Panc1 (cell line): Measurements from ENCODE around the gene POLRMT. TPM values are rescaled to one million over a fixed set of nuclear protein-coding genes. Genes with fewer than 3 reads are reported as not detected.

Source experiments
- ATAC-seq: fragments of 200-7000 bp; cut with Tn5 transposase; 2 replicates; pipeline ENCODE4 v1.9.1; 2020; ENCODE audit warnings: mild to moderate bottlenecking, moderate library complexity
- BruUV-seq: library from RNA; stranded (reverse); fragments of 400-500 nt; replicated peaks from 2 replicates; lab custom pipeline; 2021; lab: Mats Ljungman, UMichigan
- CTCF ChIA-PET: fragments of 300-600 bp; sonication (Branson Sonifier 250); formaldehyde crosslinking; loops from one replicate; lab custom pipeline; 2022; ENCODE audit warnings: antibody characterized with exemption; lab: Charles Lee
- POLR2A ChIA-PET: fragments of 300-600 bp; sonication (Branson Sonifier 250); formaldehyde crosslinking; loops from one replicate; lab custom pipeline; 2022; ENCODE audit warnings: antibody characterized with exemption; lab: Charles Lee
- DNase-seq: peaks from one replicate; pipeline ENCODE4 v3.0.0-alpha.2; 2010; ENCODE audit warnings: low read depth, low spot score
- H3K27ac ChIP-seq: 2 replicates; pipeline ENCODE4 v1.5.1; 2011; ENCODE audit warnings: mild to moderate bottlenecking, low read length, inconsistent platforms
- H3K27me3 ChIP-seq: fragments of 200-500 bp; sonication (Bioruptor generic); 2 replicates; pipeline ENCODE4 v1.6.0; 2014; ENCODE audit warnings: low read length, inconsistent platforms; ENCODE audit not compliant: control insufficient read depth, insufficient read depth
- H3K36me3 ChIP-seq: fragments of 200-500 bp; sonication (Bioruptor generic); 2 replicates; pipeline ENCODE4 v1.5.1; 2014; ENCODE audit warnings: inconsistent platforms, mild to moderate bottlenecking, low read length, moderate library complexity; ENCODE audit not compliant: control insufficient read depth, insufficient read depth
- H3K4me1 ChIP-seq: 2 replicates; pipeline ENCODE4 v1.5.1; 2011; ENCODE audit warnings: inconsistent platforms, mild to moderate bottlenecking, low read length, moderate library complexity; ENCODE audit not compliant: control insufficient read depth, insufficient read depth
- H3K4me3 ChIP-seq, 2 experiments: 2 replicates each; pipeline ENCODE4 v1.5.1; 2011 to 2012; ENCODE audit warnings: low read depth in 2 of 2, low read length in 2 of 2, mild to moderate bottlenecking in 2 of 2, inconsistent platforms in 1 of 2, moderate library complexity in 1 of 2
- H3K9me3 ChIP-seq: fragments of 200-500 bp; sonication (Bioruptor generic); 2 replicates; pipeline ENCODE4 v1.5.1; 2014; ENCODE audit warnings: low read depth, mild to moderate bottlenecking, inconsistent platforms, low read length, moderate library complexity; ENCODE audit not compliant: control insufficient read depth, insufficient read depth
- CTCF ChIP-seq: fragments of 450-650 bp; IDR thresholded peaks from 2 replicates; pipeline ENCODE4 v1.5.1; 2017; ENCODE audit warnings: mild to moderate bottlenecking
- POLR2AphosphoS5 ChIP-seq: IDR thresholded peaks from 2 replicates; pipeline ENCODE4 v1.6.1; 2012; ENCODE audit warnings: mild to moderate bottlenecking, low read depth, low read length, moderate library complexity
- REST ChIP-seq, 2 experiments: IDR thresholded peaks; 2 replicates each; pipeline ENCODE4 v1.6.1; 2011 to 2012; ENCODE audit warnings: low read depth in 2 of 2, control low read depth in 1 of 2, low read length in 1 of 2, mild to moderate bottlenecking in 1 of 2, moderate library complexity in 1 of 2; ENCODE audit not compliant: insufficient read depth in 1 of 2
- SIN3A ChIP-seq: IDR thresholded peaks from 2 replicates; pipeline ENCODE4 v1.6.1; 2012; ENCODE audit warnings: low read depth, mild to moderate bottlenecking, low read length, moderate library complexity, borderline replicate concordance; ENCODE audit not compliant: insufficient read depth
- TCF7L2 ChIP-seq: IDR thresholded peaks from 2 replicates; pipeline ENCODE4 v1.6.1; 2011; ENCODE audit warnings: mild to moderate bottlenecking, low read depth, low read length, inconsistent platforms
- in situ Hi-C: cut with HindIII; loops from 2 replicates; pipeline ENCODE4 v1.10.0; 2016; ENCODE audit warnings: low sequenced_read_pairs, low pct_unique_long_range_greater_than_20kb
- intact Hi-C: fragments of 100-400 bp; cut with micrococcal nuclease; formaldehyde crosslinking; loops from one replicate; pipeline ENCODE4 v1.10.0; 2022; ENCODE audit not compliant: unreplicated experiment
- total RNA-seq: library from RNA; stranded (reverse); gene quantifications from one replicate; pipeline ENCODE4 v1.2.1, GENCODE V29; 2021; ENCODE audit not compliant: unreplicated experiment

POLRMT gene
- total RNA-seq, 1 experiment from 2014 or later, result 56.0 TPM

GRCh38 chr19:642767-643727 is 9.7 kb upstream of the POLRMT start:
- no peaks in the 10 kb centered on the region for H3K36me3 ChIP-seq
- TF ChIP-seq TCF7L2, result no peak
- no peak for TF ChIP-seq CTCF
- TF ChIP-seq REST (IDR thresholded peaks at IDR 0.05; ENCODE audit: insufficient read depth in 1 of 2, low read depth in 2 of 2, low read length in 1 of 2), result no peak
- no peak for TF ChIP-seq POLR2AphosphoS5
- TF ChIP-seq SIN3A, result no peak
- no peak overlapping the region for H3K27ac ChIP-seq
- intact Hi-C loops (no loop called here), in situ Hi-C loops (no loop called here)
- no peaks in the 10 kb centered on the region for H3K9me3 ChIP-seq
- no peaks in the 10 kb centered on the region for H3K27me3 ChIP-seq
- no peak overlapping the region for H3K4me3 ChIP-seq
- BruUV-seq, result no TSS peak
- ATAC-seq, result no peak
- CTCF ChIA-PET, result no interaction called here
- no peak for DNase-seq
- POLR2A ChIA-PET, result interaction anchor here (0.6 kb wide), 1 partner anchor 86 kb away, joined by 3 read pairs; no protein-coding TSS in a partner anchor
- H3K4me1 ChIP-seq, result no peaks in the 10 kb centered on the region

- Histone ChIP-seq H3K36me3 (no peaks in the 10 kb centered on the region), H3K27ac (no peak overlapping the region), H3K4me3 (no peak overlapping the region), H3K27me3 (no peaks in the 10 kb centered on the region), H3K9me3 (no peaks in the 10 kb centered on the region), H3K4me1 (no peaks in the 10 kb centered on the region)
- TF ChIP-seq REST (IDR thresholded peaks at IDR 0.05; ENCODE audit: insufficient read depth in 1 of 2, low read depth in 2 of 2, low read length in 1 of 2) (no peak), POLR2AphosphoS5 (no peak), TCF7L2 (no peak), CTCF (no peak), SIN3A (no peak)
- intact Hi-C loops, result no loop called here
- no TSS peak for BruUV-seq
- POLR2A ChIA-PET, result interaction anchor here (0.5 kb wide), 1 partner anchor 35 kb away, joined by 3 read pairs; no protein-coding TSS in a partner anchor
- ATAC-seq (no peak), DNase-seq (no peak)
- in situ Hi-C loops, result no loop called here
- CTCF ChIA-PET, result no interaction called here
These were observed 8.4 kb upstream of the POLRMT start for GRCh38 chr19:641702-642101.
